GM23338 (cell line): ENCODE measurements around the gene CROCC2. TPM values are rescaled to one million over a fixed set of nuclear protein-coding genes. Genes with fewer than 3 reads are reported as not detected.

Experiments
- ATAC-seq: fragments of 200-7000 bp; cut with Tn5 transposase; 3 replicates; pipeline ENCODE4 v1.9.1; 2020
- DNase-seq: peaks from one replicate; pipeline ENCODE4 v3.0.0-alpha.2; 2015; ENCODE audit warnings: low spot score
- H2AFZ ChIP-seq: fragments of 200-600 bp; sonication (generic); 2 replicates; pipeline ENCODE4 v1.8.0; 2016; ENCODE audit warnings: antibody characterized with exemption, mild to moderate bottlenecking, moderate library complexity
- H3F3A ChIP-seq: fragments of 200-600 bp; sonication (generic); replicated peaks from 2 replicates; pipeline ENCODE4 v1.8.0; 2017; ENCODE audit warnings: antibody characterized with exemption, mixed run types, low read depth
- H3K27ac ChIP-seq: fragments of 200-600 bp; sonication (generic); 2 replicates; pipeline ENCODE4 v1.6.1; 2016; ENCODE audit warnings: low read depth
- H3K27me3 ChIP-seq: fragments of 200-600 bp; sonication (generic); 2 replicates; pipeline ENCODE4 v1.8.0; 2016; ENCODE audit warnings: mild to moderate bottlenecking, mixed run types, moderate library complexity; ENCODE audit not compliant: insufficient read depth
- H3K36me3 ChIP-seq: fragments of 200-600 bp; sonication (generic); 2 replicates; pipeline ENCODE4 v1.8.0; 2016; ENCODE audit warnings: mild to moderate bottlenecking; ENCODE audit not compliant: insufficient read depth
- H3K4me1 ChIP-seq: fragments of 200-600 bp; sonication (generic); 2 replicates; pipeline ENCODE4 v1.8.0; 2016; ENCODE audit warnings: mild to moderate bottlenecking, moderate library complexity; ENCODE audit not compliant: insufficient read depth
- H3K4me2 ChIP-seq: fragments of 200-600 bp; sonication (generic); 2 replicates; pipeline ENCODE4 v1.7.1; 2017; ENCODE audit warnings: mixed run types
- H3K4me3 ChIP-seq: fragments of 200-600 bp; sonication (generic); 2 replicates; pipeline ENCODE4 v1.6.1; 2016; ENCODE audit warnings: mixed run types
- H3K79me2 ChIP-seq: fragments of 200-600 bp; sonication (generic); replicated peaks from 2 replicates; pipeline ENCODE4 v1.8.0; 2017; ENCODE audit warnings: mild to moderate bottlenecking; ENCODE audit not compliant: insufficient read depth
- H3K9me2 ChIP-seq: fragments of 200-600 bp; sonication (generic); 2 replicates; pipeline ENCODE4 v1.8.0; 2017; ENCODE audit not compliant: insufficient read depth
- H4K20me1 ChIP-seq: fragments of 200-600 bp; sonication (generic); replicated peaks from 2 replicates; pipeline ENCODE4 v1.8.0; 2017; ENCODE audit warnings: mild to moderate bottlenecking; ENCODE audit not compliant: insufficient read depth
- H3K27ac Mint-ChIP-seq: 2 replicates; pipeline ENCODE4 v1.8.0; 2020; ENCODE audit warnings: inconsistent platforms, mild to moderate bottlenecking, moderate library complexity, mixed read lengths
- H3K27me3 Mint-ChIP-seq: 3 replicates; pipeline ENCODE4 v1.8.0; 2022; ENCODE audit warnings: low read depth, mild to moderate bottlenecking, moderate library complexity, mixed read lengths, inconsistent platforms; ENCODE audit not compliant: insufficient read depth, poor library complexity
- H3K36me3 Mint-ChIP-seq: 3 replicates; pipeline ENCODE4 v1.8.0; 2021; ENCODE audit warnings: low read depth, mild to moderate bottlenecking, inconsistent platforms, moderate library complexity, mixed read lengths
- H3K4me1 Mint-ChIP-seq: 3 replicates; pipeline ENCODE4 v1.8.0; 2020; ENCODE audit warnings: mild to moderate bottlenecking, inconsistent platforms, mixed read lengths
- H3K4me3 Mint-ChIP-seq: 3 replicates; pipeline ENCODE4 v1.8.0; 2021; ENCODE audit warnings: moderate library complexity, mild to moderate bottlenecking, inconsistent platforms, mixed read lengths
- H3K9me3 Mint-ChIP-seq: 3 replicates; pipeline ENCODE4 v1.8.0; 2020; ENCODE audit warnings: moderate library complexity, mild to moderate bottlenecking, inconsistent platforms, mixed read lengths
- CREB1 ChIP-seq: fragments of 250-450 bp; sonication (Bioruptor Pico); IDR thresholded peaks from 2 replicates; pipeline ENCODE4 v1.5.0; 2020; ENCODE audit warnings: low read depth, mild to moderate bottlenecking, moderate library complexity
- EZH2 ChIP-seq: fragments of 200-600 bp; sonication (generic); IDR thresholded peaks from one replicate; pipeline ENCODE4 v1.8.0; 2017; ENCODE audit warnings: antibody characterized with exemption, mild to moderate bottlenecking, low read depth; ENCODE audit not compliant: unreplicated experiment
- EZH2phosphoT487 ChIP-seq: fragments of 200-600 bp; sonication (generic); IDR thresholded peaks from one replicate; pipeline ENCODE4 v1.8.1; 2018; ENCODE audit warnings: antibody characterized with exemption; ENCODE audit not compliant: unreplicated experiment
- JUNB ChIP-seq: IDR thresholded peaks from one replicate; pipeline ENCODE4 v1.6.1; 2016; ENCODE audit warnings: antibody characterized with exemption; ENCODE audit not compliant: unreplicated experiment
- NANOG ChIP-seq: IDR thresholded peaks from 2 replicates; pipeline ENCODE4 v1.6.1; 2016; ENCODE audit warnings: antibody characterized with exemption, borderline replicate concordance
- POLR2AphosphoS5 ChIP-seq: IDR thresholded peaks from 2 replicates; pipeline ENCODE4 v1.6.1; 2016; ENCODE audit warnings: antibody characterized with exemption, low read depth
- STAT1 ChIP-seq: IDR thresholded peaks from one replicate; pipeline ENCODE4 v1.6.1; 2016; ENCODE audit warnings: antibody characterized with exemption; ENCODE audit not compliant: unreplicated experiment
- ZNF114 ChIP-seq: fragments of 250-450 bp; sonication (Bioruptor Pico); IDR thresholded peaks from 2 replicates; pipeline ENCODE4 v1.5.0; 2020; ENCODE audit warnings: mild to moderate bottlenecking, moderate library complexity
- ZNF331 ChIP-seq: fragments of 250-450 bp; sonication (Bioruptor Pico); IDR thresholded peaks from 2 replicates; pipeline ENCODE4 v1.5.0; 2020; ENCODE audit warnings: low read depth, mild to moderate bottlenecking, moderate library complexity
- polyA plus RNA-seq: library from polyadenylated mRNA; unstranded; fragments of >200 nt; fragmentation: Nextera tagmentation; extraction: Ambion mirVana; gene quantifications from 2 replicates; pipeline ENCODE4 v1.2.1, GENCODE V29; 2016
- total RNA-seq: library from RNA; depleted of rRNA; stranded (reverse); fragments of >200 nt; shearing (Covaris generic); gene quantifications from 2 replicates; pipeline ENCODE4 v1.2.3, GENCODE V29; 2014
- TF ChIP-seq, protein P1 (sequence below), 2 experiments: fragments of 200-600 bp in 1 of 2; sonication (generic) in 1 of 2; conservative IDR thresholded peaks; 2 replicates each; pipeline versions ENCODE4 v1.5.1 to v1.6.1; 2016 to 2017; ENCODE audit warnings: antibody characterized with exemption in 2 of 2, low read depth in 2 of 2, mild to moderate bottlenecking in 2 of 2, moderate library complexity in 1 of 2
- TF ChIP-seq, protein P2 (sequence below): IDR thresholded peaks from 2 replicates; pipeline ENCODE4 v1.6.1; 2016; ENCODE audit warnings: antibody characterized with exemption
- TF ChIP-seq, protein P3 (sequence below): IDR thresholded peaks from one replicate; pipeline ENCODE4 v1.6.1; 2018; ENCODE audit warnings: antibody characterized with exemption; ENCODE audit not compliant: unreplicated experiment
- TF ChIP-seq, protein P4 (sequence below): fragments of 250-450 bp; sonication (Bioruptor Pico); IDR thresholded peaks from 2 replicates; pipeline ENCODE4 v1.5.0; 2020; ENCODE audit warnings: mild to moderate bottlenecking, moderate library complexity

Gene CROCC2
- total and polyA plus RNA-seq, 2 experiments from 2014 or later: not detected

DNA sequence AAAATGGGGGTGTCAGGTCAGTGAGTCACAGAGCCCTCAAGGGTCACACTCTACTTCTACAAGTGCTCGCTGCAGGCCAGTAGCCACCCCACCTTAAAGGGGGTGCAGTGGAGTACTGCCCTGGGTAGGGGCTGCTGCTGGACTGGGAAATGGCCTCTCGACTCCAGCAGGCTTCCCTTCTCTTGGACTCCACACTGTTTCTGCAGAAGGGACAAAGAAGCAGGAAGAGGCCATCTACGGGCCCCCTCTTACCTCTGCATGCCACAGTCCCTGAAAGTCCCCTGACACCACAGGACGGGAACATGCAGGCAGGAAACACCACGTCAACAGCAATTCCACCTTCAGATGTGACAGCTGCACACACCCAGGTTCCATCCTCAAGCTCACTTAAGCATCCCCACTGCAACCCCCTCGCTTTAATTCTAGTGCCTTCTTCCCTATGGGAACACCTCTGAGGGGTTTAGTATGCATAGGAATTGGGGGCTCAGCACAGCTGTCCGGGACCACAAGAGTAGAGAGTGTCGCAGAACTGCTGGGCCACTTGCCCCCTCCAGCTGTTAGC lies 114.6 kb downstream of the CROCC2 start:
- no peaks in the 10 kb centered on the region for H3K27me3 ChIP-seq
- Mint-ChIP-seq H3K4me1 (no peaks in the 10 kb centered on the region; the same call in 2 of the 3 replicates), H3K36me3 (peaks cover 3% of the 10 kb centered on the region; the same call in 2 of the 3 replicates), H3K4me3 (no peak overlapping the region), H3K27me3 (peaks cover 5% of the 10 kb centered on the region), H3K27ac (no peak overlapping the region), H3K9me3 (peaks cover 25% of the 10 kb centered on the region)
- H3K4me2 ChIP-seq: no peak overlapping the region
- no peaks in the 10 kb centered on the region for H3K9me2 ChIP-seq
- TF ChIP-seq EZH2phosphoT487 (no peak), NANOG (no peak), CREB1 (CRISPR knock-in tag) (no peak), EZH2 (no peak), ZNF331 (no peak), ZNF114 (CRISPR knock-in tag) (no peak), STAT1 (no peak), POLR2AphosphoS5 (no peak), JUNB (no peak)
- TF ChIP-seq, protein P1, sequence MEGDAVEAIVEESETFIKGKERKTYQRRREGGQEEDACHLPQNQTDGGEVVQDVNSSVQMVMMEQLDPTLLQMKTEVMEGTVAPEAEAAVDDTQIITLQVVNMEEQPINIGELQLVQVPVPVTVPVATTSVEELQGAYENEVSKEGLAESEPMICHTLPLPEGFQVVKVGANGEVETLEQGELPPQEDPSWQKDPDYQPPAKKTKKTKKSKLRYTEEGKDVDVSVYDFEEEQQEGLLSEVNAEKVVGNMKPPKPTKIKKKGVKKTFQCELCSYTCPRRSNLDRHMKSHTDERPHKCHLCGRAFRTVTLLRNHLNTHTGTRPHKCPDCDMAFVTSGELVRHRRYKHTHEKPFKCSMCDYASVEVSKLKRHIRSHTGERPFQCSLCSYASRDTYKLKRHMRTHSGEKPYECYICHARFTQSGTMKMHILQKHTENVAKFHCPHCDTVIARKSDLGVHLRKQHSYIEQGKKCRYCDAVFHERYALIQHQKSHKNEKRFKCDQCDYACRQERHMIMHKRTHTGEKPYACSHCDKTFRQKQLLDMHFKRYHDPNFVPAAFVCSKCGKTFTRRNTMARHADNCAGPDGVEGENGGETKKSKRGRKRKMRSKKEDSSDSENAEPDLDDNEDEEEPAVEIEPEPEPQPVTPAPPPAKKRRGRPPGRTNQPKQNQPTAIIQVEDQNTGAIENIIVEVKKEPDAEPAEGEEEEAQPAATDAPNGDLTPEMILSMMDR (conservative IDR thresholded peaks at IDR 0.05; ENCODE audit: low read depth in 2 of 2): no peak
- TF ChIP-seq, protein P2, sequence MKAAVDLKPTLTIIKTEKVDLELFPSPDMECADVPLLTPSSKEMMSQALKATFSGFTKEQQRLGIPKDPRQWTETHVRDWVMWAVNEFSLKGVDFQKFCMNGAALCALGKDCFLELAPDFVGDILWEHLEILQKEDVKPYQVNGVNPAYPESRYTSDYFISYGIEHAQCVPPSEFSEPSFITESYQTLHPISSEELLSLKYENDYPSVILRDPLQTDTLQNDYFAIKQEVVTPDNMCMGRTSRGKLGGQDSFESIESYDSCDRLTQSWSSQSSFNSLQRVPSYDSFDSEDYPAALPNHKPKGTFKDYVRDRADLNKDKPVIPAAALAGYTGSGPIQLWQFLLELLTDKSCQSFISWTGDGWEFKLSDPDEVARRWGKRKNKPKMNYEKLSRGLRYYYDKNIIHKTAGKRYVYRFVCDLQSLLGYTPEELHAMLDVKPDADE: no peak
- TF ChIP-seq, protein P3, sequence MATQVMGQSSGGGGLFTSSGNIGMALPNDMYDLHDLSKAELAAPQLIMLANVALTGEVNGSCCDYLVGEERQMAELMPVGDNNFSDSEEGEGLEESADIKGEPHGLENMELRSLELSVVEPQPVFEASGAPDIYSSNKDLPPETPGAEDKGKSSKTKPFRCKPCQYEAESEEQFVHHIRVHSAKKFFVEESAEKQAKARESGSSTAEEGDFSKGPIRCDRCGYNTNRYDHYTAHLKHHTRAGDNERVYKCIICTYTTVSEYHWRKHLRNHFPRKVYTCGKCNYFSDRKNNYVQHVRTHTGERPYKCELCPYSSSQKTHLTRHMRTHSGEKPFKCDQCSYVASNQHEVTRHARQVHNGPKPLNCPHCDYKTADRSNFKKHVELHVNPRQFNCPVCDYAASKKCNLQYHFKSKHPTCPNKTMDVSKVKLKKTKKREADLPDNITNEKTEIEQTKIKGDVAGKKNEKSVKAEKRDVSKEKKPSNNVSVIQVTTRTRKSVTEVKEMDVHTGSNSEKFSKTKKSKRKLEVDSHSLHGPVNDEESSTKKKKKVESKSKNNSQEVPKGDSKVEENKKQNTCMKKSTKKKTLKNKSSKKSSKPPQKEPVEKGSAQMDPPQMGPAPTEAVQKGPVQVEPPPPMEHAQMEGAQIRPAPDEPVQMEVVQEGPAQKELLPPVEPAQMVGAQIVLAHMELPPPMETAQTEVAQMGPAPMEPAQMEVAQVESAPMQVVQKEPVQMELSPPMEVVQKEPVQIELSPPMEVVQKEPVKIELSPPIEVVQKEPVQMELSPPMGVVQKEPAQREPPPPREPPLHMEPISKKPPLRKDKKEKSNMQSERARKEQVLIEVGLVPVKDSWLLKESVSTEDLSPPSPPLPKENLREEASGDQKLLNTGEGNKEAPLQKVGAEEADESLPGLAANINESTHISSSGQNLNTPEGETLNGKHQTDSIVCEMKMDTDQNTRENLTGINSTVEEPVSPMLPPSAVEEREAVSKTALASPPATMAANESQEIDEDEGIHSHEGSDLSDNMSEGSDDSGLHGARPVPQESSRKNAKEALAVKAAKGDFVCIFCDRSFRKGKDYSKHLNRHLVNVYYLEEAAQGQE: no peak
- TF ChIP-seq, protein P4, sequence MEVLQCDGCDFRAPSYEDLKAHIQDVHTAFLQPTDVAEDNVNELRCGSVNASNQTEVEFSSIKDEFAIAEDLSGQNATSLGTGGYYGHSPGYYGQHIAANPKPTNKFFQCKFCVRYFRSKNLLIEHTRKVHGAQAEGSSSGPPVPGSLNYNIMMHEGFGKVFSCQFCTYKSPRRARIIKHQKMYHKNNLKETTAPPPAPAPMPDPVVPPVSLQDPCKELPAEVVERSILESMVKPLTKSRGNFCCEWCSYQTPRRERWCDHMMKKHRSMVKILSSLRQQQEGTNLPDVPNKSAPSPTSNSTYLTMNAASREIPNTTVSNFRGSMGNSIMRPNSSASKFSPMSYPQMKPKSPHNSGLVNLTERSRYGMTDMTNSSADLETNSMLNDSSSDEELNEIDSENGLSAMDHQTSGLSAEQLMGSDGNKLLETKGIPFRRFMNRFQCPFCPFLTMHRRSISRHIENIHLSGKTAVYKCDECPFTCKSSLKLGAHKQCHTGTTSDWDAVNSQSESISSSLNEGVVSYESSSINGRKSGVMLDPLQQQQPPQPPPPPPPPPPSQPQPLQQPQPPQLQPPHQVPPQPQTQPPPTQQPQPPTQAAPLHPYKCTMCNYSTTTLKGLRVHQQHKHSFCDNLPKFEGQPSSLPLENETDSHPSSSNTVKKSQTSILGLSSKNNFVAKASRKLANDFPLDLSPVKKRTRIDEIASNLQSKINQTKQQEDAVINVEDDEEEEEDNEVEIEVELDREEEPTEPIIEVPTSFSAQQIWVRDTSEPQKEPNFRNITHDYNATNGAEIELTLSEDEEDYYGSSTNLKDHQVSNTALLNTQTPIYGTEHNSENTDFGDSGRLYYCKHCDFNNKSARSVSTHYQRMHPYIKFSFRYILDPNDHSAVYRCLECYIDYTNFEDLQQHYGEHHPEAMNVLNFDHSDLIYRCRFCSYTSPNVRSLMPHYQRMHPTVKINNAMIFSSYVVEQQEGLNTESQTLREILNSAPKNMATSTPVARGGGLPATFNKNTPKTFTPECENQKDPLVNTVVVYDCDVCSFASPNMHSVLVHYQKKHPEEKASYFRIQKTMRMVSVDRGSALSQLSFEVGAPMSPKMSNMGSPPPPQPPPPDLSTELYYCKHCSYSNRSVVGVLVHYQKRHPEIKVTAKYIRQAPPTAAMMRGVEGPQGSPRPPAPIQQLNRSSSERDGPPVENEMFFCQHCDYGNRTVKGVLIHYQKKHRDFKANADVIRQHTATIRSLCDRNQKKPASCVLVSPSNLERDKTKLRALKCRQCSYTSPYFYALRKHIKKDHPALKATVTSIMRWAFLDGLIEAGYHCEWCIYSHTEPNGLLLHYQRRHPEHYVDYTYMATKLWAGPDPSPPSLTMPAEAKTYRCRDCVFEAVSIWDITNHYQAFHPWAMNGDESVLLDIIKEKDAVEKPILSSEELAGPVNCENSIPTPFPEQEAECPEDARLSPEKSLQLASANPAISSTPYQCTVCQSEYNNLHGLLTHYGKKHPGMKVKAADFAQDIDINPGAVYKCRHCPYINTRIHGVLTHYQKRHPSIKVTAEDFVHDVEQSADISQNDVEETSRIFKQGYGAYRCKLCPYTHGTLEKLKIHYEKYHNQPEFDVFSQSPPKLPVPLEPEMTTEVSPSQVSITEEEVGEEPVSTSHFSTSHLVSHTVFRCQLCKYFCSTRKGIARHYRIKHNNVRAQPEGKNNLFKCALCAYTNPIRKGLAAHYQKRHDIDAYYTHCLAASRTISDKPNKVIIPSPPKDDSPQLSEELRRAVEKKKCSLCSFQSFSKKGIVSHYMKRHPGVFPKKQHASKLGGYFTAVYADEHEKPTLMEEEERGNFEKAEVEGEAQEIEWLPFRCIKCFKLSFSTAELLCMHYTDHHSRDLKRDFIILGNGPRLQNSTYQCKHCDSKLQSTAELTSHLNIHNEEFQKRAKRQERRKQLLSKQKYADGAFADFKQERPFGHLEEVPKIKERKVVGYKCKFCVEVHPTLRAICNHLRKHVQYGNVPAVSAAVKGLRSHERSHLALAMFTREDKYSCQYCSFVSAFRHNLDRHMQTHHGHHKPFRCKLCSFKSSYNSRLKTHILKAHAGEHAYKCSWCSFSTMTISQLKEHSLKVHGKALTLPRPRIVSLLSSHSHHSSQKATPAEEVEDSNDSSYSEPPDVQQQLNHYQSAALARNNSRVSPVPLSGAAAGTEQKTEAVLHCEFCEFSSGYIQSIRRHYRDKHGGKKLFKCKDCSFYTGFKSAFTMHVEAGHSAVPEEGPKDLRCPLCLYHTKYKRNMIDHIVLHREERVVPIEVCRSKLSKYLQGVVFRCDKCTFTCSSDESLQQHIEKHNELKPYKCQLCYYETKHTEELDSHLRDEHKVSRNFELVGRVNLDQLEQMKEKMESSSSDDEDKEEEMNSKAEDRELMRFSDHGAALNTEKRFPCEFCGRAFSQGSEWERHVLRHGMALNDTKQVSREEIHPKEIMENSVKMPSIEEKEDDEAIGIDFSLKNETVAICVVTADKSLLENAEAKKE (CRISPR knock-in tag): no peak
- H3K27ac ChIP-seq: no peak overlapping the region
- DNase-seq (no peak), ATAC-seq (no peak)
- no peak overlapping the region for H2AFZ ChIP-seq
- no peaks in the 10 kb centered on the region for H3K36me3 ChIP-seq
- no peaks in the 10 kb centered on the region for H3K79me2 ChIP-seq
- no peaks in the 10 kb centered on the region for H3F3A ChIP-seq
- no peaks in the 10 kb centered on the region for H4K20me1 ChIP-seq
- H3K4me3 ChIP-seq: no peak overlapping the region
- no peaks in the 10 kb centered on the region for H3K4me1 ChIP-seq
